NCI-H1436 treated with DMSO at 0.1 percent for 48 hours (cell line): ENCODE data around the gene KCNJ8.
"Not testable (repeated sequence)": the region's sequence is repeated elsewhere in the genome, so short reads cannot be mapped to it uniquely, and the experiment has no call there.

Experiments
- DNase-seq: peaks from one replicate; lab custom pipeline; 2025; lab: John Stamatoyannopoulos, UW

Gene KCNJ8

DNA sequence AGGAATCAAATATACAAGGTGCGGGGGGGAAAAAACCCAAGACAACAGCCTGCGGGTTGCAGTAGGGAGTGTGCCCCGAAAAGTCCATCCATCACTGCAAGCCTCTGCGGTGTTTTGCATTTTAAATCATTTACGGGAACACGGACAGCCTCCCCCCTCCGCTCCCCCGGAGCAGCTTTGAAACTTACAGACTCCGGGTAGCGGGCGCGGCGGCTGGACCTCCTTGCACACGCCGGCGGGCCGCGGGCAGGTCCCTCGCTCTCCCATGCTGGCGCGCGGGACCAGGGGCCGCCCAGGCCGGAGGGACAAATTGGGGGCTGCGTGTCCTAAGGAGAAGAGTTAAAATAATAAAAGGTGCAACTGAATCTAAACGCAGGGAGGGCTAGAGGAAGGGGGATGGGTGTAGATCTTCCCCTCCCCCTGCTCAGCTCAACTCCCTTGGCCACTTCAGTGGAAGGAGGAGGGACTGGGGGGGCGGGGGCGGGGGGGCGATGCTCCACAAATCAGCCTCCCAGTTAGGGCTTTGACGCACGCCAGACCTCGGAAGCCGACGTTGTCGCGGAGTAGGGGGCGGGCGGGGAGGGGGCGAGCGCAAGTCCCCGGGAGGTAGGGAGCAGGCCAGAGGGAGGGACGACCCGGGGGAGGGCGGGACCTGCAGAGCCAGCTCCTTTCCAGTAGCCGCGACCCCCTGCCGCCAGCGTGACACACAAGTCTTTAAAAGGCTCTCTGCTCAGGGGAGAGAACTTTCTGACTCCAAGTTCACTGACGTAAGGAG, at the start of gene KCNJ8:
Gene KCNJ8 (minus strand): TSS at position 349 of the 775 bp plus-strand sequence. CDS start 1,090 bp downstream, outside the sequence.
- no peak for DNase-seq

DNA sequence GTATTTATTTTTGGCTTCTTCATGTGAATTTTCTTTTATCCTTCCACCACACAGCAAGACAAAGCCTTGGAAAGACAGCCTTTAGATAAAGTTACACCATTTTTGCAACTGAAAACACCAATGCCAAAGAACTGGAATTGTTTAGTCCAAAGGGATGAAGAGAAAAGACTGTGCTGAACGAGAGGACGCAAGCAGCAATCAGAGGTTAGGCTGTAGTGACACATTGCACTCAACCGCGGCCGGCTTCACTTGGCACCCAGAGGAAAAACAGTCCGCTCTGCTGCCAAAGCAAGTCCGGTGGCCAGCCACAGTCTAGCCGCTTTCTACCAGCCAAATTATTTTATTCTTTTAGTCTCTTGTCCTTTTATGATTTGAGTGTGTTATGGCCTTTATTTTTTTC, 49.1 kb upstream of the KCNJ8 start:
- no peak for DNase-seq

DNA sequence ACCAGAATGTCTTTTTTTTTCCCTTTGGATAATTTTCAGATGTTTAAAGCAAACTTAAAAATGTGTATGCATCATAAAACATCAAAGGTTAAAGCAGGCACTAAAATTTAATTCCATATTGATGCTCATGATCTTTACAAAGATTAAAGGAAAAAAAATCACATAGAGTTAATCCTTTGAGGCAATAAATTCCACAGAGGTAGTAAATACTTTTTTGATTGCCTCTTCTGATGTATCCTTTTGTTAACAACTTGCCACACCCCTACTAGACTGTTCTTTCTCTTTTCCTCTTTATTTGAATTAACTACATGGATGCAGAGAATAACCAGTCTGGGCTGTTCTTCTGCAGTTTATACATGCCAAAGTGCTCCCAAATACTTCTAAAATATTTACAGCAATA, 45.2 kb upstream of the KCNJ8 start:
- DNase-seq: no peak

DNA sequence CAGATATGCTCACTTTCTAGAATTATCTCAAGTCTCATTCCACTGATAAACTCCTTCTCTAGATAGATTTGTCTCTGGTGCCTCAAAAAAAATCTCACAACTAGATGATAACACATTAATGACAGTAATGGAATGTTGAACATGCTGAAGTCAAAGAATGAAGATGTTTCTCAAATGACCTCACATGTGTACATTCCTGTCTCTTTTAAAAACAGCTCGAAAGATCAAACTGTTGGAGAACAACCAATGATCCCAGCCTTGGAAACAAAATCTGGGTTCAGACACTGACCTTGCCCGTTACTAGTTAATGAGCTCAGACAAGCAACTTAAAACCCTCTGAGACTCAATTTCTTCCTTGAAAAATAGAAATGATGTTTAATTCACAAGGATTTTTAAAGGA, 44.7 kb upstream of the KCNJ8 start:
- DNase-seq: no peak

DNA sequence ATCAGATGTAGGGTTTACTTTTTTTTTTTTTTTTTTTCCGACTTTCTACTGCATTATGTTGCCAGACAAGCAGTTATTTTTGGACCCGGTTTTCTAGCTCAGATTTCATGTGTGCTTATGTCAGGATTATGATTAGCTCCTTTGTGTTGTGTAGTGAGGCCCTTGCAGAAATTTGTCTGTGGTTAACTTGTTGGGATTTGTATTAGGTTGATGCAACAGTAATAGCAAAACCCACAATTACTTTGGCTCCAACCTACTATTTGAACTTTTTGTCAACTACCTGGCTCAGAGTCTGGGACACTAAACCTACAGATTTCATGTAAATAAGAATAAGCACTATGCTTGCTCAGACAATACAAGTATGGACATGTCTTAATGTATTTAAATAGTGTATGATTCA, 44.1 kb upstream of the KCNJ8 start:
- DNase-seq: no peak

DNA sequence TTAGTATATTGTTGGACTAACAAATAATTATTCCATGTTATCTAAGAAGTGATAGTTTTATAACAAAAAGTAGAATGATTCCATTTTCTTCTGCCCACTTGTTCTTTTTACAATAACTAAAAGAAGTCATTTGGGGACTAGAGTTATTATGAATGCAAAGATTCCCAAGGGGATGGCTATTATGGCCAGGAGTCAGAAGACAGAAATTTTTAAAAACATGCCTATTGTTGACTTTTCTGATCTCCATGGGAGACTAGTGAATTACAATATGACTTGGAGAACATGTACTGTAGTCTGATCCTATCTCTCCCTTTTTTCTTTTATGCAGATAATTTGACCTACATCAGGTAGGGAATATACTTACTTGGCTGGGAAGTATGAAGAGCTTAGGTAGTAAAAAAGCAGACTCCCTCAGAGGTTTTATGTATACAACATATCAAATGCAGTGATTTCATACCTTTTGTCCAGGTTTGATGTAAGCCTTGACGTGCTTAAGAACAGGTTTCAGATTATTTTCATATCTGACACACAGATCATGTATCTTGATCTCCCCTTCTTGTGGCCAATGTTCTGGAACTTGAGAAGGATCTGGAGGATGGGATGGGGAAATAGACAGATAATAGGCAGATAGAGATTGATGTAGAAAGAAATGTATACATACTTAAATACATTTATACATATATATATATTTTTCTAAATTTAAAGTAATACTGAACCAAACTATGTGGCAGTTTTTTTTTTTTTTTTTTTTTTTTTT, 41.0 kb upstream of the KCNJ8 start:
- no peak for DNase-seq

DNA sequence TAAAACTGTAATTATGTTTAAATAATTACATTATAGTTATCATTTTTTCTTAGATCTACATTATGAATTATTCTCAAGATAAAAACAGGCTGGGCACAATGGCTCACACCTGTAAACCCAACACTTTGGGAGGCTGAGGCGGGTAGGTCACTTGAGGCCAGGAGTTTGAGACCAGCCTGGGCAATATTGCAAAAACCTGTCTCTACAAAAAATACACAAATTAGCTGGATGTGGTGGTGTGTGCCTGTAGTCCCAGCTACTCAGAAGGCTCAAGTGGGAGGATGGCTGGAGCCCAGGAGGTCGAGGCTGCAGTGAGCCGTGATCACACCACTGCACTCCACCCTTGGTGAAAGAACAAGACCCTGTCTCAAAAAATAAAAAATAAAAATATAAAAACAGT, 40.3 kb upstream of the KCNJ8 start:
- DNase-seq: no peak

DNA sequence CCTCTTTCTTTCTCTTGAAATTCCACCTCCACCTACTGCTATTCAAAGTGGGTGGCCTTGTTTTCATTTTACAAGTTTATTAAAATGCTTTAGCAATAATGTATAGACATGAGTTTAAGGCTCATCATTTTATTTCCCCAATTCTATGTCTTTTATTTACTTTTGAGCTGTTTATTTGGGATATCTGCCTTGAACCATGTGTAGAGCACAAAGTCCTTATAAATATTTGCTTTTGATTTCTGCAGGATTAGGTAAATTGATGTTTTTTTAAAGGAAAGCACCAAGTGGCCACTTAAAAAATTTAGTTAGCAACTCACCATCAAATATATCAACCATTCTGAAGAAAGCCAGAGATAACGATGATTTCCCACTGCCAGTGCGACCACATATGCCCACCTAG, 39.8 kb upstream of the KCNJ8 start:
- DNase-seq: no peak

DNA sequence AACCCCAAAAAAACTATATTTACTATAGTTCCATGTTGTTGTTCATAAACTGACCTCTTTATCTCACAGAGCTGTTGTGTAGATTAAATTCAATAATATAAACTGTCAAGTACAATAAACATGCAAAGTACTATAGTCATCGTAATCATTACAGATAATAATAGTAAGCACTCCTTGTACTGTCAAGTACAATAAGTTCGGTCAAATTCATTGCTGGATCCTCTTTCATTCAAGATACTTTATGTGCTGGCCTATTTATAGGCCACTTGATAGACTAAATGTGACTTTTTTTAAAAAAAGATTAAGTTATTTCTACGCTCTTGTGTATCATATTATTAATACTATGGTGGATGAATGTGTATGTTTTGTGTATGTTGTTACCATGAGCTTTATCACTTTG, 39.2 kb upstream of the KCNJ8 start:
- no peak for DNase-seq

DNA sequence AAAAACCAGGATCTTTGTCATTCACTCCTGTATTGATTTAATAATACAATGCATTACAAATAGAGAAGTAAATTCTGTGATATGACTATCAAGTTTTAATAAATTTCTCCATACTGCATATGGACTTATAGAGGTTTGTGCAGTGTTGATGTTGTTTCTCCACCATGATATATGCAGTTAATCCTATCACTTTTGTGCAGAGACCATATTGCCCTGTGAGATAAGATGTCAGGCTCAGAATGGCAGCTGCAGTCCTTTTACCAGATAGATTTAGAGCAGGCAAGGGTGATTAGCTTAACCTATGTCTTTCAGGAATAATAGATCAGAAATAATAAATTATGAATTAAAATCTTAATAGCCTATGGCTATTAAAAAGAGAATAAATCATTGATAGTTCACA, 38.6 kb upstream of the KCNJ8 start:
- no peak for DNase-seq

DNA sequence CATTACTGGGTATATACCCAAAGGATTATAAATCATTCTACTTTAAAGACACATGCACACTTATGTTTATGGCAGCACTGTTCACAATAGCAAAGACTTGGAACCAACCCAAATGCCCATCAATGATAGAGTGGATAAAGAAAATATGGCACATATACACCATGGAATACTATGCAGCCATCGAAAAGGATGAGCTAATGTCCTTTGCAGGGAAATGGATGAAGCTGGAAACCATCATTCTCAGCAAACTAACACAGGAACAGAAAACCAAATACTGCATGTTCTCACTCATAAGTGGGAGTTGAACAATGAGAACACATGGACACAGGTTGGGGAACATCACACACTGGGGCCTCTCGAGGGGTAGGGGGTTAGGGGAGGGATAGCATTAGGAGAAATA, 37.8 kb upstream of the KCNJ8 start:
- not testable (repeated sequence) for DNase-seq

DNA sequence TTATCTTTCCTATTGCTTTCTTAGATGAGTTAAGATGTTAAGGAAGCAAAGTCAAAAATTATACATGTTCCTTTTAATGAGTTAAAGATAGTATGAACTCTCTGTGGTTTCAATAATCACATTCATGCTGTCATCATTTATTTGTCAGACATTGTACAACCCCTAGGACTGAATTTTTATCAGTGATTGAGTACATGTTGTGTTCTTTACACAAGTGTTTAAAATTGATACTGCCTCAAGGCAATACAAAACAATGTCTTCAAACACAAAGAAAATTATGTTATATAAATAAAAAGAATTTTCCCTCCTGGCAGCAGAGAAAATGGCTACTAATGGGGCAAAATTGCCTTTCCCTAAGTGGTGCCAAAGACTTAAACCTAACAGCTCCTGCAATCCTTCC, 34.6 kb upstream of the KCNJ8 start:
- DNase-seq: no peak

DNA sequence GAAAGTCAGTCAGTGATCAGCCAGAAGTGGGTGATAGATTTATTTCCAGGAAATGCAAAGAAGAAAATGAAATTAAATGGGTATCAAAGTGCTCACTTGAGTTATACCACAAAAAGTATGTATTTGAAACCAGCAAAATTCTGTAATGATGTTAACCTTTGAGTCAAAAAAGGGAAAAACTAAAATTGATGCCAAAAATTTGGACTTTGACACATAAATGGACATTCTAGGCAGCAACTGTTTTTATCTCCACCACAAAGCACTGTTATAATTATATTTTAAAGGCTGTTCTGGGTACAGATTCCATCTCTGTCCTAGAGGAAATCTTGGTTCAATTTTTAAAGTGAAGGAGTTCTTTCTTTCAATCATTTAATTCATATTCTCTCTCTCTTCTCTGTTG, 31.7 kb upstream of the KCNJ8 start:
- DNase-seq: no peak

DNA sequence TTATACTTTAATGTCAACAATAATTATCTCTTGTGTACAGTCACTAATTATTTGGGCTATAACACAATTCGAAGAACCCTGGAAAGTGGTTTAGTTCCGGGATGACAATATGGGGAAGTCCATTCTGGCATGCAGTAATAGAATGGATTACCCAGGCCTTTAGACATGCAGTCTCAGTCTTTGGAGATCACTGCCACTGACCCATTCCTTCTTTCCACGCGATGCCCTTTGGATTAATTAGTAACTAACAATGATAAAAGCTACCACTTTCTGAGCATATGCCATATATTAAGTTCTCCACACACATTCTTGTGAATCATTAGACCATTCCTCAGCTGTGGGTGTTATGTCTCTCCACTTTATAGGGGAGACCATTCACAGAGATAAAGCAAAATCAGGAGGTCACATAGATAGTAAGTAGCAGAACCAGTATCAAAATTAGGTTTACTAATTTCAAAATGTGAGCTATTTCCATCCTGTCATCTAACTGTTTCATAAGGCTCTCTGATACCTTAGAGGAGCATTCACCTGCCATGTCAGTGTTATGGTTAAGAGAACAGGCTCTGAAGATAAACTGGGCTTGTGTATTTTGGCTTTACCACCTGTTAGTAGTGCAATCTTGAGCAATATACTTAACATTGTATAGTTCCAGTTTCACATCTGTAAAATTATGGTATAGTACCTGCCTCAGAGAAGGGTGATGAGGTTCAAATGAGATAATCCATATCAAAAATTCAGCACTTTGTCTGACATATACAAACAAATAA, 27.2 kb upstream of the KCNJ8 start:
- no peak for DNase-seq

DNA sequence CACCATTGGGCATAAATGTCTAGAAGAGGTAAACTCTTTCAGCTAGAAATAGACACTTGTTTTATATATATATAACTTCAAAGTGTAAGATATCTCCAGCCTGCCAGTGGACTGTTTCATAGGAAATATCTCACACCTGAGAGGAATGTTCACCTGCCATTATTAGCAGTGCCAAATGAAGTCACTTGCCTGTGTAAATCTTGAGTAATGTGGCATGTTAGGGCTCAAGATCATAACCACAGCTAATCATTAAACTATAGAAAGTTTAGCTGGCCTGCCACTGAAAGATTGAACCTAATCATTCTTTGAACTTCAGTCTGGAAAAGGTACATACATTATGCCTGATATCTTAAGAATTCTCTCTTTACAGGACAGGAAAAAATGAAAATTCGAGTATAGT, 25.5 kb upstream of the KCNJ8 start:
- no peak for DNase-seq

DNA sequence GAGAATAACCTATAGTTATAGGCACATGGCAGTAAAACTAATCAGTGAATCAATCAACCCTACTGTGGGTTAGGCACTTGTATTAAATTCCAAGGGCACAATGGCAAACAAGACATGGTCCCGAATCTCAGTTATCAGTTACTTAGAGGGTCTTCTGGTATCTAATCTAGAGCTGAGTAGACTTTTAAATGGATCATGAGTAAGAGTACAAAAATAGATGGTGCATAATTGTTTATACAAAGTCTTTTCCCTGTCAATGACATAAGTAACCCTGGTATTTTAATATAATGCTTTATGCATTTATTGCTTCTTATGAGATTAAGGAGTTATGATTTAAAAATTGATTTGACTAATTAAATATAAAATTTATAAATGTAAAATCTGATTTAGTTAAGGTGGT, 23.0 kb upstream of the KCNJ8 start:
- no peak for DNase-seq

DNA sequence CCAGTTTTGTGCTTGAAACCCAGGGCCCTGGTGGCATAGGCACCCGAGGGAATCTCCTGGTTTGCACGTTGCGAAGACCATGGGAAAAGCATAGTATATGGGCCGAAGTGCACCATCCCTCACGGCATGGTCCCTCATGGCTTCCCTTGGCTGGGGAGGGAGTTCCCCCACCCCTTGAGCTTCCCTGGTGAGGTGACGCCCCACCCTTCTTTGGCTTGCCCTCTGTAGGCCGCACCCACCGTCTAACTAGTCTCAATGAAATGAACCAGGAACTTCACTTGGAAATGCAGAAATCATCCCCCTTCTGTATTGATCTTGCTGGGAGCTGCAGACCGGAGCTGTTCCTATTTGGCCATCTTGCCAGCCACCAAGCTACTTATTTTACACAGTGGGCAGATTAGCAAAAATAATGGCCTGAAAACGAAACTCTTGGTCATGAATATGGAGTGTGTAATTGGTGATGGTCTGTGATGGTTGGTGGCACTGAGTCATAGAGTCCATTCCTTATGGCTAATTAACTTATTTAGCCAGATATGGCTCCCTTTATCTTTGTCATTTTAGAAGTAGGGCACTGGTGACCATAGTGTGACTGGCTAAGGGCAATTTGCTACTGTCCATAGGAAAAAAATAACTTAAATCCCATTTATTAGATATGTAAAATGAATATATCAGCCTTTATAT, 21.3 kb upstream of the KCNJ8 start:
- DNase-seq: no peak

DNA sequence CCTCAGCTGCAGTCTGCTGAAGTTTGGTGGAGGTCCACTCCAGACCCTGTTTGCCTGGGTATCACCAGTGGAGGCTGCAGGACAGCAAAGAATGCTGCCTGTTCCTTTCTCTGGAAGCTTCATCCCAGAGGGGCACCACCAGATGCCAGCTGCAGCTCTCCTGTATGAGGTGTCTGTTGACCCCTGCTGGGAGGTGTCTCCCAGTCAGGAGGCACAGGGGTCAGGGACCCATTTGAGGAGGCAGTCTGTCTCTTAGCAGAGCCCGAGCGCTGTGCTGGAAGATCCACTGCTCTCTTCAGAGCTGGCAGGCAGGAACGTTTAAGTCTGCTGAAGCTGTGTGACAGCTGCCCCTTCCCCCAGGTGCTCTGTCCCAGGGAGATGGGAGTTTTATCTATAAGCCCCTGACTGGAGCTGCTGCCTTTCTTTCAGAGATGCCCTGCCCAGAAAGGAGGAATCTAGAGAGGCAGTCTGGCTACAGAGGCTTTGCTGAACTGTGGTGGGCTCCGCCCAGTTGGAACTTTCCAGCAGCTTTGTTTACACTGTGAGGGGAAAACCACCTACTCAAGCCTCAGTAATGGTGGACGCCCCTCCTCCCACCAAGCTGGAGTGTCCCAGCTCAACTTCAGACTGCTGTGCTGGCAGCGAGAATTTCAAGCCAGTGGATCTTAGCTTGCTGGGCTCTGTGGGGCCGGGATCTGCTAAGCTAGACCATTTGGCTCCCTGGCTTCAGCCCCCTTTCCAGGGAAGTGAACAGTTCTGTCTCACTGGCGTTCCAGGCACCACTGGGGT, 20.5 kb upstream of the KCNJ8 start:
- not testable (repeated sequence) for DNase-seq

DNA sequence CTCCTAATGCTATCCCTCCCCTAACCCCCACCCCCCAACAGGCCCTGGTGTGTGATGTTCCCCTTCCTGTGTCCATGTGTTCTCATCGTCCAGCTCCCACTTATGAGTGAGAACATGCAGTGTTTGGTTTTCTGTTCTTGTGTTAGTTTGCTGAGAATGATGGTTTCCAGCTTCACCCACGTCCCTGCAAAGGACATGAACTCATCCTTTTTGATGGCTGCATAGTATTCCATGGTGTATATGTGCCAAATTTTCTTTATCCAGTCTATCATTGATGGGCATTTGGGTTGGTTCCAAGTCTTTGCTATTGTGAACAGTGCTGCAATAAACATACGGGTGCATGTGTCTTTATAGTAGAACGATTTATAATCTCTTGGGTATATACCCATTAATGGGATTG, 15.2 kb upstream of the KCNJ8 start:
- not testable (repeated sequence) for DNase-seq

DNA sequence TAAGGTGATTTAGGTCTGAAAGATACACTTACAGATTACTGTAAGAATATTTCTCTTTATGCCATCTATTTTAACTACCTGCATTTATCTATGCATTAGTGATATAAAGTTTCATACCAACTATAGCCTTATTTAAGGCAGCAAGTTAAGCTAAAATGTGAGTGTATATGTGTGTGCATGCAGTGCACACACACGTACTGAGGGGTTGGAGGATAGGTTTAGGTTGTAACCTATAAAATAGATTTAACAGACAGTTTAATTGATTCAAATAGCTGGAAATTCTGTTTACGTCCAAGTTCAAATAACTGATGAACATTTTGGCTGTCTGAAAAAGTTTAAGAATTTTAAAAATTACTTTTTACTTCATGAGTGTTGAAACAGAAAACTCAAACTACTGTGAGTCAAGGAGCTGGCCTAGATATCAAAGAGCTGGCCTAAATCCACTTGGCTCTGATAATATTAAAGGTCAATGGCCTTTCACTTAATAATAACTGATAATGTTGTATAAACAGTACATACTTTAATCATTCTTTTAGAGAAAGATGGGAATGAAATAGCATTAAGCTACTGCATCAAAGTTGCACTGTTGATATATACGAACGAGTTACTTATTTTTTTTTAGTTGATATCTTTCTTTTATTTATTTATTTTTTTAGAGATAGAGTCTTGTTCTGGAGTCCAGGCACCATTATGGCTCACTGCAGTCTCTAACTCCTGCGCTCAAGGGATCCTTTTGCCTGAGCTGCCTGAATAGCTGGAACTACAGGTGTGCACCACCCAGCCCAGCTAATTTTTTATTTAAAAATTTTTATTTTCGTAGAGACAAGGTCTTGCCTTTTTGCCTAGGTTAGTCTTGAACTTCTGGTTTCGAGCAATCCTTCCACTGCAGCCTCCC, 13.8 kb upstream of the KCNJ8 start:
- DNase-seq: no peak
